ENCODE results near the gene ACVR1. TPM values are rescaled to one million over a fixed set of nuclear protein-coding genes. Genes with fewer than 3 reads are reported as not detected.
A peak's percentile ranks its signal among the peaks of the same experiment; 100 is the strongest.

ACVR1 gene
- total RNA-seq, 1 experiment from 2014 or later: 7.2 TPM

DNA sequence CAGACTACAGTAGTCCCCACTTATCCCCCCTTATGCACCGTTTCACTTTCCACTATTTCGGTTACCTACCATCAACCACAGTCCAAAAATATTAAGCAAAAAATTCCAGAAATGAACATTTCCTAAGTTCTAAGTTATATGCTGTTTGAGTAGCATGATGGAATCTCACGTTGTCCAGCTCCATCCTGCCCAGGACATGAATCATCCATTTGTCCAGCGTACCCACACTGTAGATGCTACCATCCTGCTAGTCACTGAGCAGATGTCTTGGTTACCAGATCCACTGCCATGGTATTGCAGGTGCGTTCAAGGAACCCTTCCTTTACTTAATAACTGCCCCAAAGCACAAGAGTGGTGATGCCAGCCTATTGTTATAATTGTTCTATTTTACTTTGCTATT is 87.9 kb downstream of the ACVR1 start:
- in situ Hi-C loops (cut with HindIII; ENCODE audit: low pct_unique_long_range_greater_than_20kb, low sequenced_read_pairs): loop anchor here (25.0 kb wide), 1 partner anchor 224 kb away; no protein-coding TSS in a partner anchor
- DNase-seq (ENCODE audit: low read depth, low spot score): no peak

DNA sequence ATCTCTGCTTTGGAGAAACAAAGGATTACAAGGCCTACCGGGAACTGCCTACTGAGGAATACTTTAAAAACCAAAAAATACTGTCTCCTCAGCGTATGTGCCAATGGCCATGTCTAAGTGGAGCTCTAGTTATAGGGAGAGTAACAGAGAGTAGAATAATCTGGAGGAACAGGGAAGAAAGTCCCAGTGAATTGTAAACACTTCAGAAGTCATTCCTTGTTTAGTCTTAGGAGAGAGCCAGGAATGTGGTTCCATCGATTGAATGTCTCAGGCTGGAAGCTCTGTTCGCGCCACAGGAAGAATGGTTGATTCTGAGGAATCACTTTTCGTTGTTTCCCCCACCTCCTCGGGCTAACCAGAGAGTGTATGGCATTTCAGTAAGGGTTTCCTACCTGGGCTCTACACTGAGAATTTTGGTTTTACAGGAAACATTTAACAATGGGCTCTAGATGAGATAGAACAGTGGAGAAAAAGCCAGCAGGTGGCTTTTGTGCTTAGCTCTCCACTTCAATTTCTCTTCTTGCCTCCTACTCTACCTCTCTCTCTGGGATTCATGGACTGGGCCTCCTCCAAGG is 88.7 kb downstream of the ACVR1 start:
- DNase-seq (ENCODE audit: low read depth, low spot score): no peak
- in situ Hi-C loops (cut with HindIII; ENCODE audit: low pct_unique_long_range_greater_than_20kb, low sequenced_read_pairs): loop anchor here (25.0 kb wide), 1 partner anchor 225 kb away; no protein-coding TSS in a partner anchor

DNA sequence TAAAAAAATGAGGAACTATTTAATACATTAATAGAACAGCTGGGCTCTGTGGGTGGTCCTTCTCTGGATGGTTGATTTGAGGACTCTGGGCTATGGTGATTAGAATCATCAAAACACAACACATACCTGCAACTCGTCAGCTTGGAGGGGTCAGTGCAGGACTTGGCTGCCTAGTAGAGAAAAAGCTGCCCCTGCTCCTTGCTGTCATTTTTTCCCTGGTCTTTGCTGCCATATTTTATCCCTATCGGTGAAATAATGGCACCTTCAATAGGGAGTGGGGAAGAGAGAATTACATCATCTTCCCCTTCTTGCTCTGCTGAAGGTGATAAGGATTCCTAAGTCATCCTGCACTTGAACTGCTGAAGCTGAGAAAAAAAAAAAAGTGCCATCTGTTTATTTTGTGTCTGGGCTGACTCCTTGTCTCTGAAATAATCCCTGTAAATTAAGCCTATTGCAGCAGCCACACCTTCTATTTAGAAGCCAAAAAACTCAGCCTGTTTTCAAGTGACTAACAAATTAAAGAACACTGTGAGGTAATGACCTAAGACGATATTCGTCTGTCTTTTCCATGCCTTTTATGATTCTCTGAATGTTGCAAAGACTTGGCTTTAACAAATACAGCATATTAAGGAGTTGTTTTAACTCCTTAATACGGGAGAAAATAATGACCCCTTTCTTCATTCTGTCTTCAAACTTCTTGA is 89.3 kb downstream of the ACVR1 start:
- in situ Hi-C loops (cut with HindIII; ENCODE audit: low pct_unique_long_range_greater_than_20kb, low sequenced_read_pairs): loop anchor here (25.0 kb wide), 1 partner anchor 225 kb away; no protein-coding TSS in a partner anchor
- DNase-seq (ENCODE audit: low read depth, low spot score): no peak

DNA sequence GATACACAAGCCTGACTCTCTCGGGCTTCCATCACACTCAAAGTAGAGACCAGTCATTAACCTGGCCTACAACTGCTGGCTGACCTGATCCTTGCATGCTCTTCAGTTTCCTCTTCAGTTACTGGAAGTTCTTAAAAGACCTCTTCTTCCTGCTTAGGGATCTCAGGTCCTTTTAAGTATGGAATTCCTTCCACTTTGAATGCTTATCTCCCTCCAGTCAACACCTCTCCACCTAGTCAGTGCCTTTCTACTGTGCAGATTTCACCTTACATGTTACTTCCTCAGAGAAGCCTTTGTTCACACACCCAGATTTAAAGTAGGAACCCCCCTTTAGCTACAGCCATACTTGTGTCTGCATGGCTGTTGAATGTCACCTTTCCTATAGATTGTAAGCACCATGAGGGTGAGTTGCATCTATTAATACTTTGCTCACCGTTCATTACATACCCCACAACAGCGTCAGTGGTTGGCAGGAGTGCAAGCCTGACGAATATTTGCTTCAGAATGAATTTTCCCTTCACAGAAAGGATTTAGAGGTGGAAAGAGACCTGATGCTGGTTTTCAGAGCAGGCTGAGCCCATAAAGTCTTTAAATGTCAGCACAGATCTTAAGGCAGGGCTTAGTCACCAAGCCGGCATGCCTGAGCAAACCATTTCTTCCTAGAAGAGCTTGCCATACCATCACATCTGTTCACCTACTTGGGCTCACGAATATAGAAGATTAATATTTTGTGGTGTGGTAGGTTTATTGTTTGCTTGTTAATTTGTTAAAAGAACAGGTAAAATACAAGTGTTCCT is 90.1 kb downstream of the ACVR1 start:
- no peak for DNase-seq (ENCODE audit: low read depth, low spot score)
- in situ Hi-C loops (cut with HindIII; ENCODE audit: low pct_unique_long_range_greater_than_20kb, low sequenced_read_pairs): loop anchor here (25.0 kb wide), 1 partner anchor 226 kb away; no protein-coding TSS in a partner anchor

DNA sequence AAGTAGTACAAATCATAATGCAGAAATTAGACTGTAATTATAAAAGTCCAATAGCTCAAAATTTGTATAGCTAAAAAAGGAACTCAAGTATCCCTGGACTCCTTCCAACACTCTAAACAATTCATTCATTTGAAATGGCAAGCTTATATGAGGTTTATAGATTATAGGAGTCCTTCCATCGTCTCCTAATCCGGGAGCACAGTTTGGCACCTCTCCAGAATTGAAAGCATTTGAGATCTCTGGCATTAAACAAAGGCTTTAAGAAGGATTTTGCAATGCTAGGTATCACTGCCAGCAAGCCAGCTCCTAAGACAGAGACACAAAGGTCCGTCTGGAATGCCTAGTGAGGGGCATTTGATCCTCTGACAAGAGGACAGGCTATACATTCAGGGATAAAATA is 90.9 kb downstream of the ACVR1 start:
- in situ Hi-C loops (cut with HindIII; ENCODE audit: low pct_unique_long_range_greater_than_20kb, low sequenced_read_pairs): loop anchor here (25.0 kb wide), 1 partner anchor 227 kb away; no protein-coding TSS in a partner anchor
- DNase-seq (ENCODE audit: low read depth, low spot score): peak; percentile 14

DNA sequence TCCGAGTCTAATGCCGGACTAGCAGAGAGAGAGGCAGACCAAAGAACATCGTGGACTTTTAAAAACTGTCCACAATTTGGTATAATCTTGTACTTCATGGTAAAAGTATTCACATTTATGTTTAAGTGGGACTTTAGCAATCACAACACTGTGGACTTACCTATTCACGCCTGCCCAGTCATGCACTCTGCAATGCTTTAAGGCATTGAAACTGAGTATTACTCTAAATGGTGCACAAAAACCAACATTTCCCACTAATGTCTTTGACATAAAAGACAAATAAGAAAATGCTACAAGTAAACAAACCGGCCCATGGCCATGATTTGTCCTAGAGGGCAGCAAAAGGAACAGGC is 91.3 kb downstream of the ACVR1 start:
- DNase-seq (ENCODE audit: low read depth, low spot score): no peak
- in situ Hi-C loops (cut with HindIII; ENCODE audit: low pct_unique_long_range_greater_than_20kb, low sequenced_read_pairs): loop anchor here (25.0 kb wide), 1 partner anchor 228 kb away; no protein-coding TSS in a partner anchor

DNA sequence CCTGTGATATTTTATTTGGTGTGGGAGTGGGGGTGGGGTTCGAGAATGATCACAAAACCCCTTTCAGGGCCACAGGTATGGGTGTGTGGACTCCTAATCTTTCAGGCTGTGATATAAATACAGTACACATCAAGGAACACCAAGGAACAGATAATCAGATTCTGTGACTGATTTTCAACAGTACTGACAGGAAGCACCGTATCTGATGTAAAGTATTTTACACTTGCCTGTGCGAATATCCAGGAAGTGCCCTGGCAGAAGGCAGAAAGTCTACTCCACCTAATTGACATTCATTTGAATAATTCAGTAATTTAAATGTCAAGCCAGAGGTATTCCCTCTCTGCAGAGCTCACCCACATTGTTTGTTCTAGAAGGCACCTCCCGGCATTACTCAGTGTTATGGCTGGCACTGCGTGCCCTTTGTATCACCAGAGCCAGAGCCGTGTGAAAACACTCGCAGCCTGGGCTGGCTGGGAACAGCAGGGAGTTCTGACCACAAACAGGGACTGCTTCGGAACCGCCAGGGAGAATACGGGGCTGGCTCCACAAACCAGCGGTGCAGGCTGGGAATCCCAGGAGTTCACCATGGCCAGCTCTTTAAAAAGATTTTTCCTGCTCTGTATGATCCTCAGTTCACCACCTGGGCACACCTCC is 91.8 kb downstream of the ACVR1 start:
- in situ Hi-C loops (cut with HindIII; ENCODE audit: low pct_unique_long_range_greater_than_20kb, low sequenced_read_pairs): loop anchor here (25.0 kb wide), 1 partner anchor 228 kb away; no protein-coding TSS in a partner anchor
- DNase-seq (ENCODE audit: low read depth, low spot score): no peak

DNA sequence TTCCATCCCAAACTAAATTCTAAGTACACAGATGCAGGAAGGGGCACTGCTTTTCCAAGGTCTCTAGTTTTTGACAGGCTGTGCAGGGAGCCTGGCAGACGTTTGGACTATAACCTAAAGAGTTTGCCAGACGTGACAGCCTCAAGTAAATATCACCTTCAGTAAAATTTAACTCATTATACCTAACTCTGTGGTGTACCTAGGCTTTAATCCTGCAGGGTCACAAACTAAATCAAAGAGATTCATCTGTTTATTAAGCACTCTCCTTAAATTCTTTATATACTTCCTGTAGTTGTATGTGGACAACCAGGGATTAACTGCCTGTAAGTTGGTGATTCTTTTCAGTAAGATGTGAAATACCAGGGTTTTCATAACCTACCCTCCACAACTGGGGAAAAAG is 92.9 kb downstream of the ACVR1 start:
- DNase-seq (ENCODE audit: low read depth, low spot score): no peak
- in situ Hi-C loops (cut with HindIII; ENCODE audit: low pct_unique_long_range_greater_than_20kb, low sequenced_read_pairs): loop anchor here (25.0 kb wide), 1 partner anchor 229 kb away; no protein-coding TSS in a partner anchor

DNA sequence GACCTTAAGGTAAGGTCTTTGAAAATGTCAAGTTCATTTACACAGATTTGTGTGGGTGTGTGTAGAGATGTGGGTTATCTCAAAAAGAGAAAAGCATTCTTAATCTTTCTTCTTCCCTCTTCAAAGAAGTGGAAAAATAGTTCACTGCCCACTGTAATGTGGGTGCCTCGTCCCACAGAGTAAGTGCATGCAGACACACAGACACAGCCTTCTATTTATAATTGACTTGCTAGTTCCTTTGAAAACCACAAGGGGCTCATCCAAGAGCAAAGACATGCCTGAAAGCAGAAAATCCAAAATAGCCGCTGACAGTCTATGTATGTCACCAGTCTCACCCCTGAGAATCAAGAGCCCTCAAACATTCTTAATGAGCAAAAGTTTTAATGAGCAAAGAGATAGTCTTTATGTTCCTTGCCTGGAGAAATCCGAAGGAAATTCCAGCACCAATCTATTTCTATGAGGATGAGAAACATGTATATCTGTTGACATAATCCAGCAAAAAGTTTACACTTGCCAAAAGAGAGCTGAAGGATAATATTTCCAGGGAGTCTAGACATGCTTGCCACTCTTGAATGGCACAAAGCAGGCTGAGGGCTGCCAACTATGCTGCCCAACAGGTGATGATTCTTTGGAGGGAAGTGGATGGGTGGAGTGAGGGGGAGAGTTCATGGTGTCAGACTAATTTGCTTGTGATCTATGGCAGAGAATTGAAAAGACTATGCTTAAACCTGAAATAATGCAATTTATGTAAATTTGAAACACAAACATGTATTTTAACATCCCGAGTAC is 93.9 kb downstream of the ACVR1 start:
- in situ Hi-C loops (cut with HindIII; ENCODE audit: low pct_unique_long_range_greater_than_20kb, low sequenced_read_pairs): loop anchor here (25.0 kb wide), 1 partner anchor 230 kb away; no protein-coding TSS in a partner anchor
- DNase-seq (ENCODE audit: low read depth, low spot score): peak; percentile 55

DNA sequence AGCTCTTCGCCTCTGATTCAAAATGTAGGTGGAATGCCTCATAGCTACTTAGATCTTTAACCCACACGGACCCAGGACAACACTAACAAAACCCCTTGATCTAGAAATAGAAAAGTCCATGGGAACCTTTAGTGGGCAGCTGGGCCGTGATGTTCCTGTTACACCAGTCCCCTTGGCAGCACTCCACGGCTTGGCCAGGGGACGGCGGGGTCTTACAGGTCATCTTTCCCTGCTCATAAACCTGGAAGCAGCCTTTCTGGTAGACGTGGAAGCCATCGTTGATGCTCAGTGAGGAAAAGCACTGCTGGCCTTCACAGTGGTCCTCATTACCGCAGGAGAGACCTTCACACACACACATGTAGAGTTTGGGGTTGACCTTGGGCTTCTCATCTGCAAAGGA is 95.9 kb downstream of the ACVR1 start:
- in situ Hi-C loops (cut with HindIII; ENCODE audit: low pct_unique_long_range_greater_than_20kb, low sequenced_read_pairs): loop anchor here (25.0 kb wide), 1 partner anchor 232 kb away; no protein-coding TSS in a partner anchor
- DNase-seq (ENCODE audit: low read depth, low spot score): no peak

DNA sequence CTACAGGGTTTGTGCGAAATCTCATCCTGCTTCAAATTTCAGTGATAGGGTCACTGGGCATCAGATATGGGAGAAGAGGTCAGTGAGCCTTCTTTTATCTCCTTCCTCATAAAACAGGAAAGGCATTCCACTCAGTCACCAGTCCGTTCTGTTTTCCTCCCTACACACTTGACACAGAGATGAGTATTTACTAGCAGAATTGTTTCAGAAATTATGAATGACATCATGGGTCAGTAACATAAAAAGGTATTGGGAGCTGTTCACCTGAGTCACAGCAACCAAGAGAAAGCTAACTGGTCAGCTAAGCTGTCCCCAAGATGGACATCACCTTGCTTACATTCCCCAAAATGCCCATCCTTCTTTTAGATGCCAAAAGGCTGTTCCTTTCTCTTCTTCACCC is 96.3 kb downstream of the ACVR1 start:
- in situ Hi-C loops (cut with HindIII; ENCODE audit: low pct_unique_long_range_greater_than_20kb, low sequenced_read_pairs): loop anchor here (5.0 to 25.0 kb wide), 2 partner anchors 98 to 233 kb away; partner anchors contain the start of gene ACVR1
- no peak for DNase-seq (ENCODE audit: low read depth, low spot score)

DNA sequence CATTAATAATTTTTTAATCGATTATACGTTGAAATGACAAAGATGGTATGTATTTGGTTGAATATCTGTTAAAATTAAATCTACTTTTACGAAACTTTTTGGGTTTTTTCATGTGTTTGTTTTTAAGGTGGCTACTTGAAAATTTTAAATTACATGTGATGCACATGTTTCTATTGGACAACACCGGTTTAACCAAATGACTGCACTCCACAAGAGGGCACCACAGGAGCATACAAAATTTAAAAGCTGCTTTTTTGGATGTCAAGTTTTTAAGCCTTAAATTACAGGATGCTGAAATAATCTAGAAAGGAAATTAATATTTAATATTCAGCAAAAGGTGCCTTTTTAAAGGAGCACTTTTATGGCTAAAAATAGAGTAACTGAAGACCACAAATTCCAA is 98.7 kb downstream of the ACVR1 start:
- peak; percentile 60 for DNase-seq (ENCODE audit: low read depth, low spot score)
- in situ Hi-C loops (cut with HindIII; ENCODE audit: low pct_unique_long_range_greater_than_20kb, low sequenced_read_pairs): loop anchor here (5.0 to 25.0 kb wide), 2 partner anchors 100 to 235 kb away; partner anchors contain the start of gene ACVR1

DNA sequence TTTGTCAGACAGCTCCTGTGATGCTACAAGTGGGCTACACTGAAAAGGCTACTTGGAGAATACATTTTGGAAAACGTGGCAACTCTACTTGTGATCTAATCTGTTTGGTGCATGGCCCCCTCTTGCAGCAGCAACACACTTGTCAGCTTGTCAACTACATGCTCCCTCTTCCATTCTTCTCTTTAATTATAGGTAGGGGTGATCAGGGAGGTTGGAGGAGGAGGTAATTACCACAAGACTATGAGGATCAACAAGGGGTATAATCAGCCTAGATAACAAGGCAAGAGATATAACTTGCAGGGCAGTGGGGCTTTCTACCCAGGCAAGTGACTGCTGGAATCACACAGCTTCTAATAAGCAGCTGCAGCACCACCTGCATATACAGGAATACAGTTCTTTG is 104.9 kb downstream of the ACVR1 start:
- no peak for DNase-seq (ENCODE audit: low read depth, low spot score)
- in situ Hi-C loops (cut with HindIII; ENCODE audit: low pct_unique_long_range_greater_than_20kb, low sequenced_read_pairs): no loop called here

DNA sequence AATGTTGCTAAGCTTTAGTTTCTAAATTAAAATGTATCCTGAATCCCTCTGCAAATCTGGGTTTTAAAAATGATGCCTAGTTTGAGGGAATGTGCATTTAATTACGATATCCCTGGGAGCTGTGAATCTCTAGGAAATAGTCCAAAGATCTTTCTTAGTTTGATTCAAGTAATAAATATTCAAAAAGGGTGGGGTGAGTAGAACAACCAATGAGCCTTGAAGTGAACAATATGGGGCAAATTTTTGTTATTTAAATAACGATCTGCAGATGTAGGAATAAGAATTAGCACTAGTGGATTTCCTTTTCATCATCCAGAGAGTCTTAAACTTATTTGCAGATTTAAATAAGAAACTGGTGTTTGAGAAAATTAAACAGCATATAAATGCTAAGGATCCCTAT is 106.3 kb downstream of the ACVR1 start:
- in situ Hi-C loops (cut with HindIII; ENCODE audit: low pct_unique_long_range_greater_than_20kb, low sequenced_read_pairs): no loop called here
- no peak for DNase-seq (ENCODE audit: low read depth, low spot score)

DNA sequence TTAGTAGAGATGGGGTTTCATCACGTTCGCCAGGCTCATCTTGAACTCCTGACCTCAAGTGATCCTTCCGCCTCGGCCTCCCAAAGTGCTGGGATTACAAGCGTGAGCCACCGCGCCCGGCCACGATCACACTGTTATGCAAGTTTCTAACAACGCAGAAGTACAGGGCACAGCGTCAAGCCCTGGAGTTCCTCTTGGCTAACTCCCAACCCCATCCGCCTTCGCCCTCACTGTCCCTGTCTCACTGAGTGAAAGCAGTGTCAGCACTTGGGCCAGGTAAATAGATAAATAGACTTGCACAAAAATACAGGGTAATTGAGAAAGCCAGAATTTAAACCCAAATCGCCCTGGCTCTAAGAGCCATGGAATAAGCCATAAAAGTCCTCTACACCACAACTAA is 111.7 kb downstream of the ACVR1 start:
- DNase-seq (ENCODE audit: low read depth, low spot score): no peak
- in situ Hi-C loops (cut with HindIII; ENCODE audit: low pct_unique_long_range_greater_than_20kb, low sequenced_read_pairs): no loop called here

DNA sequence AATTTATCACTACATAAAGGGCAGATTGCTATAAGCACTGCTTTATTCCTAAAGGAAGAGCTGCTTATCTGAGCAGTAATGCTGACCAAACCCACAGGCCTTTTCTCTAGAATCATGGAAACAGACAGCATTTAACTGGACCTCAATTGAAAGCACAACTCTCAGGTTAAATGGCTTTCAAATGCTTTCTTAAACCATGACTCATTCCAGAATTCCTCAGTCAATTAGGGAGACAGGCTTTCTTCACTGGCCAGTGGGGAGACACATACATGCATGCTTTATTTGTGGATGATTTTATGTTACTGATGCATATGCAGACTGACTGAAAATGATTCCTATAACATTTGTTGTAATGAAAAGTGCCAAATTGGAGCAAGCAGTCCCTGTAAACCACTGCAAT is 114.6 kb downstream of the ACVR1 start:
- DNase-seq (ENCODE audit: low read depth, low spot score): no peak
- in situ Hi-C loops (cut with HindIII; ENCODE audit: low pct_unique_long_range_greater_than_20kb, low sequenced_read_pairs): no loop called here

DNA sequence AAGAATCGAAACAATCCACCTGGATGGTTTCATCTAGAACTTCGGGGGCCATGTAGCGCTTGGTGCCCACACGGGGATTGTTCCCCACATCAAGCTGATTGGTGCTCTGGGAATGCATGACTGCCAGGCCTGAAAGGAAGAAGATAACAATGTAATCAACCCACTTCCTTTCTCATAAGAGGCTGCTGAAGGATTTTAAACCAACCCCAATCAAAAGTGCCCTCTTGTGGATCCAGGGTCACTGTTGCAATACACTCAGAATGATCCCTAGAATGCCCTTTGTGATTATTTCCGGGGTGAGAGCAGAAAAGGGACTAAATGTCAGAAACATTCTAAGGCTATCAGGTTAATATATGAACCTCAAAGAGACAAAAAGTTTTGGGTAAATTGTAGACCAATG is 115.2 kb downstream of the ACVR1 start:
- in situ Hi-C loops (cut with HindIII; ENCODE audit: low pct_unique_long_range_greater_than_20kb, low sequenced_read_pairs): no loop called here
- peak; percentile 22 for DNase-seq (ENCODE audit: low read depth, low spot score)
